Activated T-cell treated with anti-CD3 and anti-CD28 coated beads, Interleukin-2, amount 50 U/mL, for 4 hours (primary cell): ENCODE measurements around the gene OSTN. TPM values are rescaled to one million over a fixed set of nuclear protein-coding genes. Genes with fewer than 3 reads are reported as not detected.
"Not testable (repeated sequence)": the region's sequence is repeated elsewhere in the genome, so short reads cannot be mapped to it uniquely, and the experiment has no call there.

Source experiments
- ATAC-seq, 2 donors: fragments of 200-7000 bp; cut with Tn5 transposase; one replicate each; pipeline ENCODE4 v1.10.0; 2021
- DNase-seq: peaks from one replicate; pipeline ENCODE4 v3.0.0-alpha.2; 2020
- H3K27me3 Mint-ChIP-seq: one replicate; pipeline ENCODE4 v1.8.0; 2021; ENCODE audit warnings: low read depth, mixed read lengths
- H3K36me3 Mint-ChIP-seq: one replicate; pipeline ENCODE4 v1.8.0; 2022; ENCODE audit warnings: mixed read lengths; ENCODE audit not compliant: insufficient read depth
- H3K4me1 Mint-ChIP-seq: one replicate; pipeline ENCODE4 v1.8.0; 2021; ENCODE audit warnings: low read depth, mixed read lengths
- H3K4me3 Mint-ChIP-seq: one replicate; pipeline ENCODE4 v1.8.0; 2021; ENCODE audit warnings: mild to moderate bottlenecking, moderate library complexity, mixed read lengths
- H3K9me3 Mint-ChIP-seq: one replicate; pipeline ENCODE4 v1.8.0; 2021; ENCODE audit warnings: mixed read lengths
- total RNA-seq, 3 donors: library from RNA; stranded (reverse); gene quantifications; one replicate each; pipeline ENCODE4 v1.2.1, GENCODE V29; 2021

The OSTN gene
- total RNA-seq, 3 donors from 2014 or later: not detected

DNA sequence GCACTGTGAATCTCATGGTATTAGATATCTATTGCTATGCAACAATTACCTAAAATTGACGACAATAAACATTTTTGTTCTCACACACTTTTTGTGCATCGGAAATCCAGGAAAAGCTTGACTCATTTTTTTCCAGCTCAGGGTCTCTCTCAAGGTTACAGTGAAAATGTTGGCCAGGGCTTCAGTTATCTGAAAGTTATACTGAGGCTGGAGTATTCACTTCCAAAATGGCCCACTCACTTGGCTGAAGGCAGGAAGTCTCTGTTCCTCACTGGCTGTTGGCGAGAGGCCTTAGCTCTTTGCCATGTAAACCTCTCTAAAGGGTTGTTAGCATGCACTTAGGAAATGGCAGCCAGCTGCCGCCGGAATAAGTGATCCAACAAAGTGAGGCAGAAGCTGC lies 41.4 kb downstream of the OSTN start:
- H3K4me1 Mint-ChIP-seq: peaks cover 2% of the 10 kb centered on the region
- no peaks in the 10 kb centered on the region for H3K27me3 Mint-ChIP-seq
- no peaks in the 10 kb centered on the region for H3K36me3 Mint-ChIP-seq
- DNase-seq (no peak), ATAC-seq (no peak)
- H3K4me3 Mint-ChIP-seq: no peak overlapping the region
- no peaks in the 10 kb centered on the region for H3K9me3 Mint-ChIP-seq

DNA sequence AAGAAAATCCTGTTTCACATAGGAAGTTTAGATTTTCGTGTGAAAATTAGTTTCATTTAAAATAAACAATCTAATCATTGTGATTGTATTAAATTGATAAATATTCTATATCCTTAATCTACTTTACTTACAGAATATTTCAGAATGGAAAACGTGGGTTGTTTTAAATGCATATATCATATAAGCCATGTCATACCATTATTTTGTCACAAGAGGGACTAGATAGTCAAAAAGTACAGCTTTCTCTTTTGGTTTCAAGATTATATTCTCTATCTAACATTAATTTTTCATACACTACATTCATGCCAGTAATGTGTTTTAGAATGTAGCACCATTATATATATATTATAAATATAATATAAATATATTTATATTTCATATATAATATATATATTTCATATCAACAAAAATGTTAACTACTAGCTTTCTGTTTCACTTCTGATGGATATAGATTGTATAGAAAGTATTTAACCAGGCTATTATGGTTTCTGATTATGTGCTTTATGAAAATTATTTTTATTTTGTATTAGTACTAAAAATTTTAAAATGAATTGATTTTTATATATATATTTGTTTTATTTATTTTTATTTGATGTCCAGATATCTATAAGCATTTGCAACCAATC lies 45.3 kb downstream of the OSTN start:
- Mint-ChIP-seq H3K4me1 (peaks cover 2% of the 10 kb centered on the region), H3K27me3 (no peaks in the 10 kb centered on the region), H3K4me3 (no peak overlapping the region), H3K36me3 (no peaks in the 10 kb centered on the region), H3K9me3 (no peaks in the 10 kb centered on the region)
- no peak for DNase-seq
- ATAC-seq: no peak

DNA sequence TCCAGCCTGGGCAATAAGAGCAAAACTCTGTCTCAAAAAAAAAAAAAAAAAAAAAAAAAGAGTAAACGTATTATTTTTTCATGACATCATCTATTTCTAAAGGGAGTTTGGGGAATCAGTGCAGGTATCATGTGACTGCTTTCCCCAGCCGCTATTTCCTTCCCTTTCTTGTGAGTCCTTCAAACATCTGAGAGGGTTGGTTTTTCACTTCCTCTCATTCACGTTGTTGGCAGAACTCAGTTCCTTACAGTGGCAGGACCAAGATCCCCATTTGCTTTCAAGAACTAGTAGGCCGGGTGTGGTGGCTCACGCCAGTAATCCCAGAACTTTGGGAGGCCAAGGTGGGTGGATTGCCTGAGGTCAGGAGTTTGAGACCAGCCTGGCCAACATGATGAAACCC lies 47.0 kb downstream of the OSTN start:
- not testable (repeated sequence) for H3K4me1 Mint-ChIP-seq, H3K4me3 Mint-ChIP-seq, H3K9me3 Mint-ChIP-seq

DNA sequence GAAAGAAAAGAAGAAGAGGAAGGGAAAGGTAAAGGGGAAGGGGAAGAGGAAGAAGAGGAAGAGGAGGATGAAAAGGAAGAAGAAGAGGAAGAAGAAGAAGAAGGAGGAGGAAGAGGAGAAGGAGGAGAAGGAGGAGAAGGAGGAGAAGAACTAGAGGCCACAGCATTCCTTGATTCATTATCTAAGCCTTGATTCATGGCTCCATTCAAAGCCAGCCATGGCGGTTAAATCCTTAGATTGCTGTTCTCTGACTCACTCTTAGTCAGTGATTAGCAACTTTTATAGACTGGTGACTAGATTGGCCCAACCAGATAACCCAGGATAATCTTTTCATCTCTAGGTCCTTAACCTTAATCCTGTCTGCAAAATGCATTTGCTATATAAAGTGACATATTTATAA lies 47.6 kb downstream of the OSTN start:
- ATAC-seq: no peak
- Mint-ChIP-seq H3K9me3 (no peaks in the 10 kb centered on the region), H3K36me3 (no peaks in the 10 kb centered on the region)

More for the DNA sequence above, 47.0 kb downstream of the OSTN start:
- DNase-seq, ATAC-seq, H3K27me3 Mint-ChIP-seq, H3K36me3 Mint-ChIP-seq: not testable (repeated sequence)

DNA sequence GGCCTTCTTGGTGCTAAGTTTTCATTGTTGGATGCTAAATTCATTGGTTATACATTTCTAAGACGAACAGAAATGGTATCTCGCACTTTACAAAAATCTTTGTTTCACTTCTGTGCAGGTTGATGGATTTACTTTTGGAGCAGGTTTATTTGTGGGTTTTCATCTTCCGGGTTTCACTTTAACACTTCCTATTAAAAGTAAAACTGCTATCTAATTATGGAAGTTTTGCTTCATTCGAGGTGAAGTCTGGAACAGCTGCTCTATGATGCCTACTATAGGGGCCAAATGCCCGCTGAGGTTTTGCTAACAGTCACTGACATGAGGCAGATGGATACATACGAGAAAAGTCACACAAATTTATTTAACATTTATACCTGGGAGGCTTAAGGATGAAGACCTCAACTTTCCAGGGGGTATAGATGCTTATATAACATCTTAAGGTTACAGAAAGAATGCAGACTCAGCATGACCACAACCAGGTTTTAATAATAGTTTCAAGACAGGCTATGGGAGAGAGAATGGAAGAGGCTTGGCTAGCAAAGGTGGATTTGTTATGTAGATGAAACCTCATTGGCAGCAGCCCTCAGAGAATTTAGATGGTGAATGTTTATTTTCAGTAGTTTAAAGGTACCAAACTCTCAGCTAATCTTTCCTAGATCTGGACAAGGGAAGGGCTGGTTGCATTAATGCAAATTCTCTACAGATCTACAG lies 54.2 kb downstream of the OSTN start:
- ATAC-seq: no peak
- Mint-ChIP-seq H3K27me3 (no peaks in the 10 kb centered on the region), H3K9me3 (no peaks in the 10 kb centered on the region), H3K4me1 (no peaks in the 10 kb centered on the region), H3K4me3 (no peak overlapping the region), H3K36me3 (no peaks in the 10 kb centered on the region)
- no peak for DNase-seq

More for the DNA sequence above, 47.6 kb downstream of the OSTN start:
- H3K4me1 Mint-ChIP-seq: peaks cover 2% of the 10 kb centered on the region
- no peak for DNase-seq
- no peak overlapping the region for H3K4me3 Mint-ChIP-seq
- no peaks in the 10 kb centered on the region for H3K27me3 Mint-ChIP-seq

DNA sequence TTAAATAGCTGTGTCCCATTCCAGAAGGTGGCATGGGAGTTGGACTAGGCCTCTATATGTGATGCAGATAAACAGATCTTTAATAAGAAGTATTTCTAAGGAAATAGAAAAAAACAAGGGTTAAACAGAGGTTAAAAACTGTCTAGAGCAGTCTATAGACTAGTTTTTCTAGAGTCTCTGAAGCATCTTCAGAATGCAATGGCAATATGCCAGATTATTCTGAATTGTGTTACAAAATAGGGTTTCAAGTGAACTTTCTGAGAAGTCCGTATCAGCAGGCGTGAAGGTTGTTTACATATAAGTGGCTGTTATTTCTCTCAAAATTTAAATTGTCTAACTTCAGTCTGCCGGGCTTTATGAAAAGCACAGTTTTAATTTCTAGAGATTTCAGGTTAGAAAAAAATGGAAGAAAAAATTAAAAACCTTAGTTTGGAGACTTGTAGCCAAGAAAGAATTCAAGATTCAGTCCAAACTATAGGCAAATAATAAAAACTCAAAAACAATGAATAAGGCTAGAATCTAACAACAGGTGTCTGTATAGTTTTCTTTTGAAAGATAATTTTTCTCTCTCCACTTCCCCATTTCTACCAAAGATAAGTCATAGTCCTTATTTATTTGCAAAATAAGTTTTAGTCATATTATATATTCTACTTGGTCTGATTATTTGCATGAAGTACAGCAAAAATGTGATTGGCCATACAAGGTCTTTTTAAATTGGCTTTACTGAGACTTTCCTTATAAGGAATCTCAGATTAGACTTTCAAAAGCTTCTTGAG lies 55.2 kb downstream of the OSTN start:
- no peaks in the 10 kb centered on the region for H3K27me3 Mint-ChIP-seq
- H3K4me1 Mint-ChIP-seq: no peaks in the 10 kb centered on the region
- H3K9me3 Mint-ChIP-seq: no peaks in the 10 kb centered on the region
- no peaks in the 10 kb centered on the region for H3K36me3 Mint-ChIP-seq
- no peak overlapping the region for H3K4me3 Mint-ChIP-seq
- ATAC-seq: no peak
- DNase-seq: no peak

DNA sequence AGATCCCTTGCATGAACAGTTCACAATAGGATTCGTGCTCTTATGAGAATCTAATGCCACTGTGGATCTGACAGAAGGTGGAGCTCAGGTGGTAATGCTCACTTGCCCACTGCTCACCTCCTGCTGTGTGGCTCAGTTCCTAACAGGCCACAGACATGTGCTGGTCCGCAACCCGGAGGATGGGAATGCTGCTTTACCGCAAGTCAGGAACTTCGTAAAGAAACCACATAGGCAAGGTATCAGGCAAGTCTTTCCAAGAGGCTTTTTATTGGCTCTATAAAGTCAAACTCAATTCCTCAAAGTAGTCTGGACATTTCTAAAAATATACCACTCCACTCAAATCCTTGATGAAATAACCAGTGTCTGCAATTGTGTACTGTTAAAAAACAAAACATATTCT lies 56.1 kb downstream of the OSTN start:
- H3K27me3 Mint-ChIP-seq: no peaks in the 10 kb centered on the region
- no peak overlapping the region for H3K4me3 Mint-ChIP-seq
- ATAC-seq (no peak), DNase-seq (no peak)
- H3K9me3 Mint-ChIP-seq: no peaks in the 10 kb centered on the region
- no peaks in the 10 kb centered on the region for H3K36me3 Mint-ChIP-seq
- H3K4me1 Mint-ChIP-seq: no peaks in the 10 kb centered on the region

DNA sequence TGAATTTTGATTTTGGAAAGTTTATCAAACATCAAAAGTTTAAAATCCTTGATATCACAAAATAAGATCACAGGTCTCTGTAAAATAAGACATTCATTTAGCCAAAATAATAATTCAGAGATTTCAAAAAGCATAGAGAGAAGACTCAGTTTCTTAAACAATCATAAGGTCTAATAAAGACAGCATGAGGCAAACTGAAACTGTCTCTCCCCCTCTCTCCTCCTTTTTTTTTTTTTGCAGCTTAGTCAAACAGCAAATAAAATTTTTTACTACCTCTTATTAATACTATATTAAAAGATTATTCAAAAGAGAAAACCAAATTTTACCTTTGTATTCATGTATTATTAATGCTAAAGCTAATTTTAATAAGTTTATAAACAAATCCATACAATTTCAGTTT lies 57.4 kb downstream of the OSTN start:
- no peaks in the 10 kb centered on the region for H3K27me3 Mint-ChIP-seq
- H3K36me3 Mint-ChIP-seq: no peaks in the 10 kb centered on the region
- no peaks in the 10 kb centered on the region for H3K4me1 Mint-ChIP-seq
- no peaks in the 10 kb centered on the region for H3K9me3 Mint-ChIP-seq
- ATAC-seq: no peak
- no peak overlapping the region for H3K4me3 Mint-ChIP-seq
- no peak for DNase-seq

DNA sequence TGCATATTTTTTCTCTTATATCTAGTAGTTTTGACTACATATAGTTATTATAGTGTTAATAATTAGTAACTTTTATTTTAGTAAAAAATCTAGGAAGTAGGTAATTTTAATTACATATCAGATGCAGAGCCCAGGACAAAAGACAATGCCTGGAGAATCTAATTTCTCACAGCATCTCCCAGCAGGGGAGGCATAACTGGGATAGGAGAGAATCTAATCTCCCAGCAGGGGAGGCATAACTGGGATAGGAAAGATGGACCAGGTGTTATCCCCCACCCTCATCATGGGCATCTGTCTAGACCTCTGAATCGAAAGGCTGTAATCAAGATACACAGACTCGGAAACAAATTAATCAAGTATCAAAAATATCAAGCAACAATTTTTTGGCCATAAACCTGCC lies 58.2 kb downstream of the OSTN start:
- ATAC-seq: no peak
- H3K9me3 Mint-ChIP-seq: no peaks in the 10 kb centered on the region
- no peaks in the 10 kb centered on the region for H3K36me3 Mint-ChIP-seq

DNA sequence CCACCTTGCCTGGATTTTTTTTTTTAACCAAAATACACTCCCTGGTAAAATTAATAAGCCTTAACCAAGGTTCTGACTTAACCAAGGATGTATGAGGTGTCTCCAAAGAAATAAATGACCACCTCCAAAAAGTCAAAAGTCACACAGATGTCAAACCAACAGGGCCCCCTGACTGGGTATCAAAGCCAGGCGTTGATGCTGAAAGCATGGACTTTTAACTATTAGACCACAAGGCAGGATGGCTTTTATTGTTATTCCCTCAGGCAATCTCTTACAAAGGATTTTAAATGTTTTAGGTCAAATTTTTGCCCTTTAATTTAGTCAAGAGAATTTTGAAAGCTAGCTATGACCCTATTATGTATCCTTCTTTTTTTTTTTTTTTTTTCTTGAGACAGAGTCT lies 60.4 kb downstream of the OSTN start:
- Mint-ChIP-seq H3K4me1 (no peaks in the 10 kb centered on the region), H3K4me3 (no peak overlapping the region), H3K36me3 (no peaks in the 10 kb centered on the region), H3K9me3 (no peaks in the 10 kb centered on the region), H3K27me3 (no peaks in the 10 kb centered on the region)
- ATAC-seq (no peak), DNase-seq (no peak)

More for the DNA sequence above, 58.2 kb downstream of the OSTN start:
- DNase-seq: no peak
- Mint-ChIP-seq H3K4me1 (no peaks in the 10 kb centered on the region), H3K4me3 (no peak overlapping the region), H3K27me3 (no peaks in the 10 kb centered on the region)

DNA sequence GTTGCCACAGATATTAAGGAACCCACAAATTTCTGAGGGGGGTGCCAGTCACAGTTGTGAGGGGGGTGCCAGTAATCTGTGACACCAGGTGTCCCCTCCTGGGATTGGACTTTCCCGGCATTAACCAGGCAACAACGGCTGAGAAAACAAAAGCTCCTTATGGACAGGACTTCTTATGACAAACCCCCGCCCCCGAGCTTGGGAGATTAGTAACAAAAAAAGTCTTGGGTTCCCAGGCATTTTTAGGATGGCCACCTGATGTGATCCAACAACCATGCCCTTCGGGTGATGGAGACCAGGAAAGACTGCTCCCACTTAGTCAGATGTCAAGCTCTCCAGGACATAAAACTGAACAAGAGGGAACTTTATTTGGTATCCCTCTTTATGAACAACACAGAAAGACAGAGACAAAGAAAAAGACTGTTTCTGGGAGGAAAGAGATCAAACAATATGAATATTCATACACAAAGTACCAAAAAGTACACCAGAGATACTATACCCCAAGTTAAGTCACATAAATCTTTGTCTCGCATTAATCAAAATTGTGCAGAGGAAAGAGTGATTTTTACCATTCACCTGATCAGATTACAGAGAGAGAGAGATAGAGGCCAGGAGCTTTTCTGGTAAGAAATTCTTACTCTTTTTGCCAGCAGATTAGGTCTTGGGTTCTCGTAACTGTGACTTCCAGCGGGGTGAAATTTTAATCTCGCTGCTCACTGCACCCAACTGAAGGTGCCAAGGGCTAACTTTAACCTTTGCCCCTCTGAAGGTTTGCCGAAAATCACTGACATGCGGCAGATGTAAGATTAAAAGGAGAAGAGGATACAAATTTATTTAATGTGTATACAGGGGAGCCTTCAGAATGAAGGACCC lies 61.6 kb downstream of the OSTN start:
- ATAC-seq: no peak
- Mint-ChIP-seq H3K4me3 (no peak overlapping the region), H3K9me3 (no peaks in the 10 kb centered on the region), H3K27me3 (no peaks in the 10 kb centered on the region), H3K4me1 (no peaks in the 10 kb centered on the region), H3K36me3 (no peaks in the 10 kb centered on the region)
- no peak for DNase-seq

DNA sequence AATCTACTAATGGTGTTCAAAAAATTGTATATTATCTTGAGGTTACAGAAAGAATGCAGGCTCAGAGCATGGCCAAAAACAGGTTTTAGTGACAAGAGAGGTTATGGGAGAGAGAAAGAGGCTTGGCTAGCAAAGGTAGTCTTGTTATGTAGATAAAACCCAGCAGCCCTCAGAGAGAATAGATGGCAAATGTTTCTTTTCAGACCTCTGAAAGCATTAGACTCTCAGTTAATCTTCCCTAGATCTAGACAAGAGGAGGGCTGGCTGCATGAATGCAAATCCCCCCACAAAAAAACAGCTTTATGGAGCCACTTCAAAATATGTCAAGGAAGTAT lies 62.2 kb downstream of the OSTN start:
- H3K4me1 Mint-ChIP-seq: no peaks in the 10 kb centered on the region
- no peaks in the 10 kb centered on the region for H3K27me3 Mint-ChIP-seq
- ATAC-seq: no peak
- H3K9me3 Mint-ChIP-seq: no peaks in the 10 kb centered on the region
- no peaks in the 10 kb centered on the region for H3K36me3 Mint-ChIP-seq
- no peak for DNase-seq
- H3K4me3 Mint-ChIP-seq: no peak overlapping the region

DNA sequence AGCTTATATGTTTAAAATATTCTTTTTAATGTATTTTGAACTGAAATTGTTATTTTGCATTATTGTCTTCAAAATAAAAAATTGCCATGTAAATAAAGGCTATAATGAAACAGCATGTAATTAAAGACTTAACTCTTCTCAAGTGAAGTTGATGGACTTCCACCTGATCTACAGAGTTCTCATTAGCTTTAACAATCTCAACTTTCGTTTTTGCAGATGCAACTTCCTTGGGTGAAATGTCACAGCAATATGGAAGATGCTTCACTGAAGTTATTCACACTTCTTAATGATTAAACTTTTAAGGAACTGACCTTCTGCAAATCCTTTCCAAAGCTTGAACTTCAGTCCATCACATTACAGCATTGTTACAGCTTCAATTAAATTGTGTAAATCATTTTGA lies 63.6 kb downstream of the OSTN start:
- H3K4me1 Mint-ChIP-seq: no peaks in the 10 kb centered on the region
- ATAC-seq (no peak), DNase-seq (no peak)
- H3K4me3 Mint-ChIP-seq: no peak overlapping the region
- no peaks in the 10 kb centered on the region for H3K27me3 Mint-ChIP-seq
- no peaks in the 10 kb centered on the region for H3K9me3 Mint-ChIP-seq
- H3K36me3 Mint-ChIP-seq: no peaks in the 10 kb centered on the region

DNA sequence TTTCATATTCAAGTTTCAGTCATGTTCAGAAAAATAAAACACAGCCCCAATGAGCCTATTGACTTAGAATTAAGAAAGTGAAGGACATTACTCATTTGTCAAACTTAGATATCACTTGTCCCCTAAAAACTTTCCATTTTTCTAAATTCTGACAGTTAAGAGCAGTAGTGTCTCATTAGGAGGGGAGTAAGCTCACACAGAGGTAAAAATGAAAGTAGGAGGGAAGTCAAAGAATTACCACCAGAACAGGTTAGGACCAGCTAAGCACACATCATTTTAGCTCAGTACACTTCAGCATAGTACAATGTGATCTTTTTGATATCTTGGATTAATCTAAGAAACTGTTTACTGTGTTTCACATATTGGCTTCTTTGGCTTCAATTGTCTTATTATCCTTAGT lies 64.3 kb downstream of the OSTN start:
- H3K4me3 Mint-ChIP-seq: no peak overlapping the region
- H3K27me3 Mint-ChIP-seq: no peaks in the 10 kb centered on the region
- H3K36me3 Mint-ChIP-seq: no peaks in the 10 kb centered on the region
- no peak for ATAC-seq
- DNase-seq: no peak
- H3K4me1 Mint-ChIP-seq: no peaks in the 10 kb centered on the region
- no peaks in the 10 kb centered on the region for H3K9me3 Mint-ChIP-seq
